Measurements from ENCODE around the gene DPRX. TPM values are rescaled to one million over a fixed set of nuclear protein-coding genes. Genes with fewer than 3 reads are reported as not detected.

The DPRX gene
- total and polyA plus RNA-seq, 12 donors = 0.52 to 0.59 TPM; not detected in 10

GRCh38 chr19:53595510-53595867, 36.3 kb upstream of the DPRX start:
- intact Hi-C loops (cut with DNase I) = loop anchor here in 4 of 10 donors (10.0 kb wide), 1 partner anchor 149 kb away; no protein-coding TSS in a partner anchor
- DNase-seq (no peak), ATAC-seq (no peak)
- H3K4me3 ChIP-seq = no peak overlapping the region
- peaks cover 0 to 5% (median 0%) of the 10 kb centered on the region in 9 donors for H3K4me1 ChIP-seq
- H3K27me3 ChIP-seq = peaks cover 0 to 8% (median 0%) of the 10 kb centered on the region in 7 donors
- TF ChIP-seq, protein P1, sequence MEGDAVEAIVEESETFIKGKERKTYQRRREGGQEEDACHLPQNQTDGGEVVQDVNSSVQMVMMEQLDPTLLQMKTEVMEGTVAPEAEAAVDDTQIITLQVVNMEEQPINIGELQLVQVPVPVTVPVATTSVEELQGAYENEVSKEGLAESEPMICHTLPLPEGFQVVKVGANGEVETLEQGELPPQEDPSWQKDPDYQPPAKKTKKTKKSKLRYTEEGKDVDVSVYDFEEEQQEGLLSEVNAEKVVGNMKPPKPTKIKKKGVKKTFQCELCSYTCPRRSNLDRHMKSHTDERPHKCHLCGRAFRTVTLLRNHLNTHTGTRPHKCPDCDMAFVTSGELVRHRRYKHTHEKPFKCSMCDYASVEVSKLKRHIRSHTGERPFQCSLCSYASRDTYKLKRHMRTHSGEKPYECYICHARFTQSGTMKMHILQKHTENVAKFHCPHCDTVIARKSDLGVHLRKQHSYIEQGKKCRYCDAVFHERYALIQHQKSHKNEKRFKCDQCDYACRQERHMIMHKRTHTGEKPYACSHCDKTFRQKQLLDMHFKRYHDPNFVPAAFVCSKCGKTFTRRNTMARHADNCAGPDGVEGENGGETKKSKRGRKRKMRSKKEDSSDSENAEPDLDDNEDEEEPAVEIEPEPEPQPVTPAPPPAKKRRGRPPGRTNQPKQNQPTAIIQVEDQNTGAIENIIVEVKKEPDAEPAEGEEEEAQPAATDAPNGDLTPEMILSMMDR (IDR thresholded peaks at IDR 0.05) = no peak
- WGBS, 2 donors = 61 to 77% methylated on average over 9 of the region's 9 CpGs
- H3K27ac ChIP-seq = no peak overlapping the region
- no peaks in the 10 kb centered on the region for H3K9me3 ChIP-seq
- H3K36me3 ChIP-seq = no peaks in the 10 kb centered on the region

DNA sequence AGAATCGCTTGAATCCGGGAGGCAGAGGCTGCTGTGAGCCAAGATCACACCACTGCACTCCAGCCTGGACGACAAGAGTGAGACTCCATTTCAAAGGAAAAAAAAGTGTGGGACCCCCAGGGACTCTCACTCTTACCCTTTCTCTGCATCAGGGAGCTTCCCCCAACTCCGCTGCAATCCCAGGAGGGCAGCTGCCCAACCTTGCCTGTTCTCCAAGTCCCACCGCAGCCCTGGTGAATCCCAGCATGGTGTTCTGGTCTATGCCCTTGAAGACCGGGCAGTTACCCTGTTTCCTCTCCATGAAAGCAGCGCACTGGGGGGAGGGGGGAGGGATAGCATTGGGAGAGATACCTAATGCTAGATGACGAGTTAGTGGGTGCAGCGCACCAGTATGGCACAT, 35.7 kb upstream of the DPRX start:
- WGBS, 2 donors = 62 to 73% methylated on average over 9 of the region's 9 CpGs
- H3K4me3 ChIP-seq = no peak overlapping the region
- no peak for ATAC-seq
- H3K27me3 ChIP-seq = peaks cover 0 to 8% (median 0%) of the 10 kb centered on the region in 7 donors
- intact Hi-C loops (cut with DNase I) = loop anchor here in 4 of 10 donors (10.0 kb wide), 1 partner anchor 149 kb away; no protein-coding TSS in a partner anchor
- DNase-seq = no peak
- no peaks in the 10 kb centered on the region for H3K36me3 ChIP-seq
- no peak overlapping the region for H3K27ac ChIP-seq
- TF ChIP-seq, protein P1 (IDR thresholded peaks at IDR 0.05) = no peak
- H3K9me3 ChIP-seq = no peaks in the 10 kb centered on the region
- H3K4me1 ChIP-seq = peaks cover 0 to 9% (median 0%) of the 10 kb centered on the region in 9 donors

DNA sequence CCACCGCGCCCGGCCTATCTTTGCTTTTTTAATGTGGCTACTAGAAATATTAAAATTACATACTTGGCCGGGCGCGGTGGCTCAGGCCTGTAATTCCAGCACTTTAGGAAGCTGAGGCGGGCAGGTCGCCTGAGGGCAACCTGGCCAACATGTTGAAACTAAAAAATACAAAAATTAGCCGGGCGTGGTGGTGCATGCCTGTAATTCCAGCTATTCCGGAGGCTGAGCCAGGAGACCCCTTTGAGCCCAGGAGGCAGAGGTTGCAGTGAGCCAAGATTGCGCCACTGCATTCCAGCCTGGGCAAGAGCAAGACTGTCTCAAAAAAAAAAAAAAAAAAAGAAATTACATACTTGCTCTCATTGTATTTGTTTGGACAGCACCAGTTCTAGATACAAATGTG, 34.8 kb upstream of the DPRX start:
- ATAC-seq = no peak
- peak overlapping the region in 1 of 10 donors; percentile 49 for H3K27ac ChIP-seq
- intact Hi-C loops (cut with DNase I) = loop anchor here in 4 of 10 donors (10.0 kb wide), 1 partner anchor 148 kb away; no protein-coding TSS in a partner anchor
- 86 to 87% methylated on average over 12 of the region's 12 CpGs for WGBS, 2 donors
- TF ChIP-seq, protein P1 (IDR thresholded peaks at IDR 0.05) = no peak
- no peak overlapping the region for H3K4me3 ChIP-seq
- H3K27me3 ChIP-seq = peaks cover 0 to 8% (median 0%) of the 10 kb centered on the region in 7 donors
- no peaks in the 10 kb centered on the region for H3K36me3 ChIP-seq
- H3K9me3 ChIP-seq = no peaks in the 10 kb centered on the region
- peaks cover 0 to 11% (median 0%) of the 10 kb centered on the region in 9 donors for H3K4me1 ChIP-seq
- DNase-seq = no peak

- WGBS, 2 donors = 70% methylated on average over 10 of the region's 10 CpGs
- TF ChIP-seq, protein P1 (IDR thresholded peaks at IDR 0.05) = no peak
- peaks cover 0 to 11% (median 0%) of the 10 kb centered on the region in 9 donors for H3K4me1 ChIP-seq
- peak overlapping the region in 2 of 10 donors; percentile 31 to 49 for H3K27ac ChIP-seq
- H3K4me3 ChIP-seq = no peak overlapping the region
- ATAC-seq (no peak), DNase-seq (no peak)
- H3K9me3 ChIP-seq = no peaks in the 10 kb centered on the region
- intact Hi-C loops (cut with DNase I) = loop anchor here in 4 of 10 donors (10.0 kb wide), 1 partner anchor 146 kb away; no protein-coding TSS in a partner anchor
- peaks cover 0 to 8% (median 0%) of the 10 kb centered on the region in 7 donors for H3K27me3 ChIP-seq
- H3K36me3 ChIP-seq = no peaks in the 10 kb centered on the region
Observed at GRCh38 chr19:53598361-53598760, 33.4 kb upstream of the DPRX start.
